Hepatocyte (in vitro differentiated cells): ENCODE results near the gene ZFYVE9.

Experiments
- EZH2phosphoT487 ChIP-seq: fragments of 200-600 bp; sonication (generic); IDR thresholded peaks from one replicate; pipeline ENCODE4 v1.6.1; 2018; ENCODE audit warnings: antibody characterized with exemption, mild to moderate bottlenecking, low read depth, moderate library complexity; ENCODE audit not compliant: unreplicated experiment, severe bottlenecking
- TF ChIP-seq, protein P1 (sequence below): fragments of 200-600 bp; sonication (generic); IDR thresholded peaks from 2 replicates; pipeline ENCODE4 v1.5.1; 2016; ENCODE audit warnings: antibody characterized with exemption, mild to moderate bottlenecking; ENCODE audit not compliant: poor library complexity

- TF ChIP-seq, protein P1, sequence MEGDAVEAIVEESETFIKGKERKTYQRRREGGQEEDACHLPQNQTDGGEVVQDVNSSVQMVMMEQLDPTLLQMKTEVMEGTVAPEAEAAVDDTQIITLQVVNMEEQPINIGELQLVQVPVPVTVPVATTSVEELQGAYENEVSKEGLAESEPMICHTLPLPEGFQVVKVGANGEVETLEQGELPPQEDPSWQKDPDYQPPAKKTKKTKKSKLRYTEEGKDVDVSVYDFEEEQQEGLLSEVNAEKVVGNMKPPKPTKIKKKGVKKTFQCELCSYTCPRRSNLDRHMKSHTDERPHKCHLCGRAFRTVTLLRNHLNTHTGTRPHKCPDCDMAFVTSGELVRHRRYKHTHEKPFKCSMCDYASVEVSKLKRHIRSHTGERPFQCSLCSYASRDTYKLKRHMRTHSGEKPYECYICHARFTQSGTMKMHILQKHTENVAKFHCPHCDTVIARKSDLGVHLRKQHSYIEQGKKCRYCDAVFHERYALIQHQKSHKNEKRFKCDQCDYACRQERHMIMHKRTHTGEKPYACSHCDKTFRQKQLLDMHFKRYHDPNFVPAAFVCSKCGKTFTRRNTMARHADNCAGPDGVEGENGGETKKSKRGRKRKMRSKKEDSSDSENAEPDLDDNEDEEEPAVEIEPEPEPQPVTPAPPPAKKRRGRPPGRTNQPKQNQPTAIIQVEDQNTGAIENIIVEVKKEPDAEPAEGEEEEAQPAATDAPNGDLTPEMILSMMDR: no peak
- TF ChIP-seq EZH2phosphoT487: no peak
Observed at GRCh38 chr1:52249831-52250230, 107.9 kb downstream of the ZFYVE9 start.
